ENCODE results near the gene LURAP1L. TPM values are rescaled to one million over a fixed set of nuclear protein-coding genes. Genes with fewer than 3 reads are reported as not detected.

Gene LURAP1L
- total RNA-seq, 2 experiments from 2014 or later = not detected

DNA sequence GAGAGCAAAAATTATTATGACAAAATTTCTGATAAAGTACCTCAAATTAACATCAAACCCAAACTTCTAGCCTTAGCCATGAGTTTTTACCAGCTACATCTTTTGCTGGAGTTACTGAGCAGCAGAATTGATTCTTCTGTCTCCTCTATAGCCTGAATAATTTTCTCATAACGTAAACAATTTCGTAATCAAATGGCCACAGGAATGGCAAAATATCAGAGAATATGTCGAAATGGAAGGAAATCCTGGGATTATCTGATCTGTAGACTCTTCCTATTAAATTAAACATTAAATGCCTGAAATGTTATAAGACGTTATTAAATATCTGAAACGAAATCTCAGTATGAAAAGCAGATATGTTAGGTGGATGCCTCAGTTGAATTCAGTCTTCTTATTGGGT is 41.1 kb downstream of the LURAP1L start:
- intact Hi-C loops (cut with micrococcal nuclease; ENCODE audit: unreplicated experiment) = no loop called here

DNA sequence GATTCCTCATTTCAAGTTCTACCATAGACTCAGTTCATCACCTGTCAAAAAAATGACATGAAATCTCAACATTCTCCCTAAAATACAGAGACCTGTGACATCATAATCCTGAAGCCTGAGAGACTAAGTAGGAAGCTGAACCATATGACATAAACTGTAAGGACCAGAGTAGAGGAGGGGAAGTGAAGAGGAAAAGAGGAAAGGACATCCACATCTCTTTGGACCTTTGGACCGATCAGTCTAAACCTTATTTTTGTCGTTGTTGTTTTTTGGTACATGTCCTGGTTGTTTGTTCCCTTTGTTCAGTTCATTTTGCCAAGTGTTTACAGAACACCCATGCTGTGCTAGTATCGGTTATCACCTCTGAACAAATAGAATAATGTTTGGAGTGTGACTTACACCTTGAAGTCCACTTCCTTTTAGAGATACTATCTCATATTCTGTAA is 41.9 kb downstream of the LURAP1L start:
- POLR2A ChIA-PET = interaction anchor here (0.6 kb wide), 1 partner anchor 65 kb away, joined by 3 read pairs; no protein-coding TSS in a partner anchor
- no peak for DNase-seq (ENCODE audit: low spot score)
- H3K9me3 ChIP-seq (ENCODE audit: low read length) = no peaks in the 10 kb centered on the region
- no peak overlapping the region for H3K4me2 ChIP-seq (ENCODE audit: low read length)
- H4K20me1 ChIP-seq (ENCODE audit: insufficient read depth, low read length) = no peaks in the 10 kb centered on the region
- CTCF ChIA-PET (ENCODE audit: unreplicated experiment) = no interaction called here
- H3K27ac ChIP-seq (ENCODE audit: low read depth, low read length, poor library complexity, severe bottlenecking) = no peak overlapping the region
- H3K79me2 ChIP-seq (ENCODE audit: insufficient read depth, low read depth, low read length) = no peaks in the 10 kb centered on the region
- no peak overlapping the region for H3K4me3 ChIP-seq (ENCODE audit: low read depth, low read length, poor library complexity, severe bottlenecking)
- intact Hi-C loops (cut with micrococcal nuclease; ENCODE audit: unreplicated experiment) = no loop called here
- H3K36me3 ChIP-seq (ENCODE audit: insufficient read depth, low read length) = no peaks in the 10 kb centered on the region
- H3K9me2 ChIP-seq (ENCODE audit: insufficient read depth, low read length) = no peaks in the 10 kb centered on the region
- TF ChIP-seq, protein P1, sequence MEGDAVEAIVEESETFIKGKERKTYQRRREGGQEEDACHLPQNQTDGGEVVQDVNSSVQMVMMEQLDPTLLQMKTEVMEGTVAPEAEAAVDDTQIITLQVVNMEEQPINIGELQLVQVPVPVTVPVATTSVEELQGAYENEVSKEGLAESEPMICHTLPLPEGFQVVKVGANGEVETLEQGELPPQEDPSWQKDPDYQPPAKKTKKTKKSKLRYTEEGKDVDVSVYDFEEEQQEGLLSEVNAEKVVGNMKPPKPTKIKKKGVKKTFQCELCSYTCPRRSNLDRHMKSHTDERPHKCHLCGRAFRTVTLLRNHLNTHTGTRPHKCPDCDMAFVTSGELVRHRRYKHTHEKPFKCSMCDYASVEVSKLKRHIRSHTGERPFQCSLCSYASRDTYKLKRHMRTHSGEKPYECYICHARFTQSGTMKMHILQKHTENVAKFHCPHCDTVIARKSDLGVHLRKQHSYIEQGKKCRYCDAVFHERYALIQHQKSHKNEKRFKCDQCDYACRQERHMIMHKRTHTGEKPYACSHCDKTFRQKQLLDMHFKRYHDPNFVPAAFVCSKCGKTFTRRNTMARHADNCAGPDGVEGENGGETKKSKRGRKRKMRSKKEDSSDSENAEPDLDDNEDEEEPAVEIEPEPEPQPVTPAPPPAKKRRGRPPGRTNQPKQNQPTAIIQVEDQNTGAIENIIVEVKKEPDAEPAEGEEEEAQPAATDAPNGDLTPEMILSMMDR (conservative IDR thresholded peaks at IDR 0.05; ENCODE audit: low read length) = no peak
- TF ChIP-seq EZH2phosphoT487 (IDR thresholded peaks at IDR 0.05; ENCODE audit: borderline replicate concordance, low read depth, low read length) = no peak
- no TSS peak for BruUV-seq (replicated peaks)
- H3K4me1 ChIP-seq (ENCODE audit: insufficient read depth, low read length, poor library complexity, severe bottlenecking) = no peaks in the 10 kb centered on the region
- H2AFZ ChIP-seq (ENCODE audit: low read length) = no peak overlapping the region

More for the DNA sequence above, 41.1 kb downstream of the LURAP1L start:
- Histone ChIP-seq H3K9me3 (ENCODE audit: low read length) (no peaks in the 10 kb centered on the region), H3K4me1 (ENCODE audit: insufficient read depth, low read length, poor library complexity, severe bottlenecking) (no peaks in the 10 kb centered on the region), H3K9me2 (ENCODE audit: insufficient read depth, low read length) (no peaks in the 10 kb centered on the region), H2AFZ (ENCODE audit: low read length) (no peak overlapping the region), H3K4me2 (ENCODE audit: low read length) (no peak overlapping the region), H3K27ac (ENCODE audit: low read depth, low read length, poor library complexity, severe bottlenecking) (no peak overlapping the region), H3K79me2 (ENCODE audit: insufficient read depth, low read depth, low read length) (no peaks in the 10 kb centered on the region), H3K36me3 (ENCODE audit: insufficient read depth, low read length) (no peaks in the 10 kb centered on the region), H3K4me3 (ENCODE audit: low read depth, low read length, poor library complexity, severe bottlenecking) (no peak overlapping the region), H4K20me1 (ENCODE audit: insufficient read depth, low read length) (no peaks in the 10 kb centered on the region)
- BruUV-seq (replicated peaks) = no TSS peak
- TF ChIP-seq EZH2phosphoT487 (IDR thresholded peaks at IDR 0.05; ENCODE audit: borderline replicate concordance, low read depth, low read length) = no peak
- TF ChIP-seq, protein P1 (conservative IDR thresholded peaks at IDR 0.05; ENCODE audit: low read length) = no peak
- DNase-seq (ENCODE audit: low spot score) = no peak
- POLR2A ChIA-PET = interaction anchor here (1.2 kb wide), 1 partner anchor 15 kb away, joined by 4 read pairs; no protein-coding TSS in a partner anchor
- CTCF ChIA-PET (ENCODE audit: unreplicated experiment) = no interaction called here

DNA sequence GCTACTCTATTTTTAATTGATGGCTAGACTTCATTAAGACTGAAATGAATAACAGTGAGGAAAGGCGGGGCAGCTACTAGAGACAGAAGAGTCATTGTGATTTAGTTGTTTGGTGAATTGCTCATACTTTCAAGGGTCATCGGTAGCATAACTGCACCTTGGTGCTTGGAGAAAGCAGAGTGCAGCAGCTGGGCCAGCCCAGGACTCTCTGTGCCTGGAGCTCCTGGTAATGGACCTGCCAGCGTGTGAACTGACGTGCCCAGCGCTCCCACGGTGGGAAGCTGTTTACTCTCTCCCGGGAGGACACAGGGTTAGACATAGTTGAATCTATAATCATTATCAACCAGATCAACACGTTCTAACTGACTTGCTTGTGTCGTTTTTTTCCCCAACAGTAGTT is 42.9 kb downstream of the LURAP1L start:
- no peak overlapping the region for H3K4me3 ChIP-seq (ENCODE audit: low read depth, low read length, poor library complexity, severe bottlenecking)
- no peak overlapping the region for H2AFZ ChIP-seq (ENCODE audit: low read length)
- H3K4me1 ChIP-seq (ENCODE audit: insufficient read depth, low read length, poor library complexity, severe bottlenecking) = no peaks in the 10 kb centered on the region
- no peaks in the 10 kb centered on the region for H3K79me2 ChIP-seq (ENCODE audit: insufficient read depth, low read depth, low read length)
- CTCF ChIA-PET (ENCODE audit: unreplicated experiment) = no interaction called here
- TF ChIP-seq EZH2phosphoT487 (IDR thresholded peaks at IDR 0.05; ENCODE audit: borderline replicate concordance, low read depth, low read length) = no peak
- TF ChIP-seq, protein P1 (conservative IDR thresholded peaks at IDR 0.05; ENCODE audit: low read length) = no peak
- no peak for DNase-seq (ENCODE audit: low spot score)
- H3K27ac ChIP-seq (ENCODE audit: low read depth, low read length, poor library complexity, severe bottlenecking) = no peak overlapping the region
- no peaks in the 10 kb centered on the region for H4K20me1 ChIP-seq (ENCODE audit: insufficient read depth, low read length)
- H3K36me3 ChIP-seq (ENCODE audit: insufficient read depth, low read length) = no peaks in the 10 kb centered on the region
- POLR2A ChIA-PET = interaction anchor here (0.6 to 1.2 kb wide), 4 partner anchors 9 to 1555 kb away, joined by 3 to 4 read pairs (median 3); no protein-coding TSS in a partner anchor
- no peaks in the 10 kb centered on the region for H3K9me2 ChIP-seq (ENCODE audit: insufficient read depth, low read length)
- H3K4me2 ChIP-seq (ENCODE audit: low read length) = no peak overlapping the region
- no peaks in the 10 kb centered on the region for H3K9me3 ChIP-seq (ENCODE audit: low read length)
- no TSS peak for BruUV-seq (replicated peaks)
- intact Hi-C loops (cut with micrococcal nuclease; ENCODE audit: unreplicated experiment) = no loop called here

Data from OCI-LY7 (cell line).